Stimulated activated naive B cell treated with anti-CD40 and anti-IgM and Interleukin-4, amounts not matched to agents 10 μg/mL and 1 μg/mL and 100 μg/mL, for 72 hours (primary cell): ENCODE results near the gene MEIS3.
"Not testable (repeated sequence)": the region's sequence is repeated elsewhere in the genome, so short reads cannot be mapped to it uniquely, and the experiment has no call there.

ENCODE experiments used
- ATAC-seq, 2 donors: fragments of 150-1000 bp; cut with Tn5 transposase; replicated peaks; 2 replicates each; pipeline ENCODE4 v1.10.0; 2021; ENCODE audit warnings: moderate library complexity in 1 of 2
- DNase-seq: peaks from one replicate; pipeline ENCODE4 v3.0.0; 2021
- H3K27ac Mint-ChIP-seq: one replicate; pipeline ENCODE4 v1.8.0; 2022; ENCODE audit warnings: mild to moderate bottlenecking, mixed read lengths
- H3K27me3 Mint-ChIP-seq, 2 donors: one replicate each; pipeline ENCODE4 v1.8.0; 2022; ENCODE audit warnings: mixed read lengths in 2 of 2
- H3K36me3 Mint-ChIP-seq, 2 donors: one replicate each; pipeline ENCODE4 v1.8.0; 2022; ENCODE audit warnings: mixed read lengths in 2 of 2, mild to moderate bottlenecking in 1 of 2
- H3K4me1 Mint-ChIP-seq, 2 donors: one replicate each; pipeline ENCODE4 v1.8.0; 2022; ENCODE audit warnings: mixed read lengths in 2 of 2, mild to moderate bottlenecking in 1 of 2
- H3K4me3 Mint-ChIP-seq, 2 donors: one replicate each; pipeline ENCODE4 v1.8.0; 2022; ENCODE audit warnings: mild to moderate bottlenecking in 2 of 2, mixed read lengths in 2 of 2, moderate library complexity in 1 of 2
- H3K9me3 Mint-ChIP-seq, 2 donors: one replicate each; pipeline ENCODE4 v1.8.0; 2022; ENCODE audit warnings: mixed read lengths in 2 of 2, mild to moderate bottlenecking in 1 of 2

MEIS3 gene

GRCh38 chr19:47378246-47378645 lies 41.1 kb downstream of the MEIS3 start:
- peaks cover 63 to 64% of the 10 kb centered on the region in 2 donors for H3K36me3 Mint-ChIP-seq

DNA sequence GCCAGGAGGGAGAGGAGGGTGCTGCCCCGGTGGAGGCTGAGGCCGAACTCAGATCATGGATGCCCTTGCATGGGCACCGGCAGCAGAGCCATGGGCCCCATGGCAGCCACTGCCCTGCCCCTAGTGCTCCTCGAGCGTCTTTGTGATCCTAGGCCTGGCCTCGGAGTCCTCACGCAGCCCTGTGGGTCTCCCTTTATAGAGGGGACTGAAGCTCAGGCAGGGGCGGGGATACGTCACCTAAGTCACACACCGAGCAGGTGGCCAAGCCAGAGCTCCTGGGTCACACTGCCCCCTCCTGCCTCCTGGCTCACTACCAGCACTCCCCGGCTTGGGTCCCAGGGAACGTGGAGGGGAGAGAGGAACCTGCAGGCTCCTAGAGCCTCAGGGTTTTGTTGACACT lies 41.5 kb downstream of the MEIS3 start:
- H3K27ac Mint-ChIP-seq, result no peak overlapping the region
- ATAC-seq (no peak), DNase-seq (no peak)
- no peaks in the 10 kb centered on the region for H3K27me3 Mint-ChIP-seq
- H3K4me1 Mint-ChIP-seq, result peaks cover 18 to 19% of the 10 kb centered on the region in 2 donors
- peaks cover 59 to 60% of the 10 kb centered on the region in 2 donors for H3K36me3 Mint-ChIP-seq
- H3K4me3 Mint-ChIP-seq, result no peak overlapping the region
- H3K9me3 Mint-ChIP-seq, result peaks cover 4 to 5% of the 10 kb centered on the region in 2 donors

More at GRCh38 chr19:47378246-47378645, 41.1 kb downstream of the MEIS3 start:
- H3K9me3 Mint-ChIP-seq, result peaks cover 4 to 5% of the 10 kb centered on the region in 2 donors
- H3K27ac Mint-ChIP-seq, result peak overlapping the region; percentile 25
- H3K27me3 Mint-ChIP-seq, result no peaks in the 10 kb centered on the region
- DNase-seq, result no peak
- ATAC-seq, result no peak
- no peak overlapping the region for H3K4me3 Mint-ChIP-seq
- H3K4me1 Mint-ChIP-seq, result peaks cover 21 to 23% of the 10 kb centered on the region in 2 donors

- ATAC-seq, result no peak
- peaks cover 58% of the 10 kb centered on the region in 2 donors for H3K36me3 Mint-ChIP-seq
- peaks cover 4 to 5% of the 10 kb centered on the region in 2 donors for H3K9me3 Mint-ChIP-seq
- H3K4me3 Mint-ChIP-seq, result no peak overlapping the region
- no peak overlapping the region for H3K27ac Mint-ChIP-seq
- no peak for DNase-seq
- H3K4me1 Mint-ChIP-seq, result peaks cover 14 to 17% of the 10 kb centered on the region in 2 donors
- H3K27me3 Mint-ChIP-seq, result no peaks in the 10 kb centered on the region
Measured at GRCh38 chr19:47377208-47377701, 42.1 kb downstream of the MEIS3 start.

- H3K9me3 Mint-ChIP-seq, result peaks cover 3 to 4% of the 10 kb centered on the region in 2 donors
- H3K27me3 Mint-ChIP-seq, result no peaks in the 10 kb centered on the region
- H3K27ac Mint-ChIP-seq, result no peak overlapping the region
- H3K36me3 Mint-ChIP-seq, result peaks cover 53 to 58% of the 10 kb centered on the region in 2 donors
- H3K4me3 Mint-ChIP-seq, result no peak overlapping the region
- DNase-seq, result no peak
- ATAC-seq, result no peak
- H3K4me1 Mint-ChIP-seq, result peaks cover 9 to 13% of the 10 kb centered on the region in 2 donors
Measured at GRCh38 chr19:47376589-47377144, 42.7 kb downstream of the MEIS3 start.

DNA sequence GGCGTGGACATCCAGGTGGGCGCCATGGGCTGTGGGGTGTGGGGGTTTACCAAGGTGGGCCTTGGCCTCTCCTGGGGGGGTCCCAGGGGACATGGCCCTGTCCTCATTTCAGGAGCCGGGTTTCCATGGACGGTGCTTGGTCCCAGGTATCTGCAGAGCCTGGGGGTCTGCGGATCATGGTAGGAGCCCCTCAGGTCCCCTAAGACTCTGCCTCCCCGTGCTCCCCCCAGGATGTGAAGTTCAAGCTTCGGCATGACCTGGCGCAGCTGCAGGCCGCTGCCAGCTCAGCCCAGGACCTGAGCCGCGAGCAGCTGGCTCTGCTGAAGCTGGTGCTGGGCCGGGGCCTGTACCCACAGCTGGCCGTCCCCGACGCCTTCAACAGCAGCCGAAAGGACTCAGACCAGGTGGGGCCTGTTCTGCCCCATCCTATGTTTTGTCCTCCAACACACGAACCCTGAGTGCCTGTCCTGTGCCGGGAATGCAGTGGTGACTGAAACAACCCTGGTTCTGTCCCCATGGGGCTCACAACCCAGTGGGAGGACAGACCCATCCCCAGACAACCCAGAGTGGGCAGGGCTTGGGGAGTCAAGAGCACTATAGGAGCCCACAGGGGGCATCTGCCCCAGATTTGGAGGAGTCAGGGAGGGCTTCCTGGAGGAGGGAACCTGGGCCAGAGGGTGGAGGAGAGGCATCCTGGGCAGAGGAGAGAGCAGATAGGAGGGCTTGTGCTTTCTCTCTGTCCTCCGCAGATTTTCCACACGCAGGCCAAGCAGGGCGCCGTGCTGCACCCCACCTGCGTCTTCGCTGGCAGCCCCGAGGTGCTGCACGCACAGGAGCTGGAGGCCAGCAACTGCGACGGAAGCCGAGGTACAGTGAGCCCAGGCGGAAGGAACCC lies 43.4 kb downstream of the MEIS3 start:
- no peak for DNase-seq
- Mint-ChIP-seq H3K27me3 (no peaks in the 10 kb centered on the region), H3K27ac (peak overlapping the region; percentile 56), H3K4me1 (peaks cover 1 to 7% of the 10 kb centered on the region in 2 donors), H3K36me3 (peaks cover 45 to 52% of the 10 kb centered on the region in 2 donors), H3K4me3 (no peak overlapping the region), H3K9me3 (no peaks in the 10 kb centered on the region)
- no peak for ATAC-seq

- Mint-ChIP-seq H3K36me3 (peaks cover 40 to 47% of the 10 kb centered on the region in 2 donors), H3K9me3 (no peaks in the 10 kb centered on the region), H3K27me3 (no peaks in the 10 kb centered on the region), H3K27ac (no peak overlapping the region), H3K4me3 (no peak overlapping the region), H3K4me1 (peaks cover 0 to 3% of the 10 kb centered on the region in 2 donors)
- ATAC-seq, result no peak
- DNase-seq, result no peak
Measured at GRCh38 chr19:47374876-47375693, 44.2 kb downstream of the MEIS3 start.

GRCh38 chr19:47373246-47374240 lies 45.8 kb downstream of the MEIS3 start:
- Mint-ChIP-seq H3K27ac (no peak overlapping the region), H3K4me1 (peaks cover 0 to 3% of the 10 kb centered on the region in 2 donors), H3K4me3 (no peak overlapping the region), H3K36me3 (peaks cover 36 to 47% of the 10 kb centered on the region in 2 donors), H3K9me3 (no peaks in the 10 kb centered on the region), H3K27me3 (no peaks in the 10 kb centered on the region)
- ATAC-seq (no peak), DNase-seq (no peak)

GRCh38 chr19:47372603-47373002 lies 46.7 kb downstream of the MEIS3 start:
- H3K9me3 Mint-ChIP-seq, result no peaks in the 10 kb centered on the region
- peaks cover 0 to 3% of the 10 kb centered on the region in 2 donors for H3K4me1 Mint-ChIP-seq
- no peak for ATAC-seq
- no peak overlapping the region for H3K4me3 Mint-ChIP-seq
- no peaks in the 10 kb centered on the region for H3K27me3 Mint-ChIP-seq
- no peak for DNase-seq
- H3K27ac Mint-ChIP-seq, result no peak overlapping the region
- peaks cover 31 to 41% of the 10 kb centered on the region in 2 donors for H3K36me3 Mint-ChIP-seq

DNA sequence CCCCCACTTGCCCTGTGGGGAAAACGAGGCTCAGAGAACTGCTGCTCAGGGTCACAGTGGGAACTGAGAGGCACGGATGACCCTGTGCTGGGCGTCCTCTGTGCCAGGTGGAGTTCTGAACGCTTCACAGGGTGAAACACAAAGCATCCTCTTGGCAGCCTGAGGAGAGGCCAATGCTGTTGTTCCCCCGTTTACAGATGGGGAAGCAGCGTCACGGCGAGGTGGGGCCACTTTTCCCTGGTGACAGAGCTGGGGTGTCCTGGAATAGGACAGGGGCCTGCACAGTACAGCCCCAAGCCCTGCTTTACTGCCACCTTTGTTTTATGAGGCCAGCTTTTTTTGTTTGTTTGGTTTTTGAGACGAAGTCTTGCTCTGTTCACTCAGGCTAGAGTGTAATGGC lies 48.1 kb downstream of the MEIS3 start:
- Mint-ChIP-seq H3K27me3 (no peaks in the 10 kb centered on the region), H3K4me3 (no peak overlapping the region), H3K36me3 (peaks cover 29 to 38% of the 10 kb centered on the region in 2 donors), H3K27ac (no peak overlapping the region), H3K4me1 (no peaks in the 10 kb centered on the region), H3K9me3 (no peaks in the 10 kb centered on the region)
- ATAC-seq (no peak), DNase-seq (no peak)

- DNase-seq (no peak), ATAC-seq (no peak)
- H3K36me3 Mint-ChIP-seq, result peaks cover 27 to 36% of the 10 kb centered on the region in 2 donors
- H3K27ac Mint-ChIP-seq, result no peak overlapping the region
- H3K9me3 Mint-ChIP-seq, result no peaks in the 10 kb centered on the region
- H3K4me3 Mint-ChIP-seq, result no peak overlapping the region
- no peaks in the 10 kb centered on the region for H3K27me3 Mint-ChIP-seq
- no peaks in the 10 kb centered on the region for H3K4me1 Mint-ChIP-seq
Measured at GRCh38 chr19:47370045-47370611, 49.2 kb downstream of the MEIS3 start.

GRCh38 chr19:47365455-47365854 lies 53.9 kb downstream of the MEIS3 start:
- not testable (repeated sequence) for H3K9me3 Mint-ChIP-seq, H3K27me3 Mint-ChIP-seq, H3K4me1 Mint-ChIP-seq, DNase-seq, ATAC-seq, H3K4me3 Mint-ChIP-seq
- Mint-ChIP-seq H3K27ac (peak overlapping the region; percentile 9), H3K36me3 (peaks cover 48 to 64% of the 10 kb centered on the region in 2 donors)

- Mint-ChIP-seq H3K27me3 (no peaks in the 10 kb centered on the region), H3K36me3 (peaks cover 46 to 63% of the 10 kb centered on the region in 2 donors), H3K4me3 (no peak overlapping the region), H3K4me1 (no peaks in the 10 kb centered on the region), H3K9me3 (no peaks in the 10 kb centered on the region), H3K27ac (no peak overlapping the region)
- DNase-seq (no peak), ATAC-seq (no peak)
Measured at GRCh38 chr19:47363758-47364531, 55.4 kb downstream of the MEIS3 start.
